IMR-90 (cell line): Measurements from ENCODE around the gene ATP11A.

Experiments
- CHD1 ChIP-seq: IDR thresholded peaks from 2 replicates; pipeline ENCODE4 v1.6.1; 2012; ENCODE audit warnings: low read depth, low read length, improper control_type of control experiment
- FOS ChIP-seq: fragments of 150-350 bp; IDR thresholded peaks from 2 replicates; pipeline ENCODE4 v1.6.1; 2016; ENCODE audit warnings: low read depth, low read length
- POLR2A ChIP-seq: IDR thresholded peaks from 2 replicates; pipeline ENCODE4 v1.6.1; 2012; ENCODE audit warnings: mild to moderate bottlenecking, low read depth, low read length
- RAD21 ChIP-seq: IDR thresholded peaks from 2 replicates; pipeline ENCODE4 v1.6.1; 2012; ENCODE audit warnings: low read length, improper control_type of control experiment
- RCOR1 ChIP-seq: IDR thresholded peaks from 2 replicates; pipeline ENCODE4 v1.6.1; 2012; ENCODE audit warnings: mild to moderate bottlenecking, low read length, improper control_type of control experiment; ENCODE audit not compliant: insufficient replicate concordance
- SMC3 ChIP-seq: fragments of 150-350 bp; IDR thresholded peaks from 2 replicates; pipeline ENCODE4 v1.6.1; 2016; ENCODE audit warnings: low read depth, mild to moderate bottlenecking, antibody characterized with exemption, low read length, moderate library complexity
- TF ChIP-seq, protein P1 (sequence below): fragments of 150-350 bp; IDR thresholded peaks from 2 replicates; pipeline ENCODE4 v1.6.1; 2017; ENCODE audit warnings: mild to moderate bottlenecking, antibody characterized with exemption, low read length, low read depth
- TF ChIP-seq, protein P2 (sequence below): conservative IDR thresholded peaks from 2 replicates; pipeline ENCODE4 v1.5.1; 2012; ENCODE audit warnings: mild to moderate bottlenecking, low read depth, low read length, improper control_type of control experiment
- TF ChIP-seq, protein P3 (sequence below): fragments of 150-350 bp; IDR thresholded peaks from 2 replicates; pipeline ENCODE4 v1.6.1; 2016; ENCODE audit warnings: low read depth, mild to moderate bottlenecking, low read length, moderate library complexity, borderline replicate concordance

GRCh38 chr13:112771139-112771876 is 81.5 kb downstream of the ATP11A start:
- TF ChIP-seq POLR2A (no peak), RAD21 (no peak), SMC3 (no peak), CHD1 (no peak), FOS (no peak), RCOR1 (no peak)
- TF ChIP-seq, protein P1, sequence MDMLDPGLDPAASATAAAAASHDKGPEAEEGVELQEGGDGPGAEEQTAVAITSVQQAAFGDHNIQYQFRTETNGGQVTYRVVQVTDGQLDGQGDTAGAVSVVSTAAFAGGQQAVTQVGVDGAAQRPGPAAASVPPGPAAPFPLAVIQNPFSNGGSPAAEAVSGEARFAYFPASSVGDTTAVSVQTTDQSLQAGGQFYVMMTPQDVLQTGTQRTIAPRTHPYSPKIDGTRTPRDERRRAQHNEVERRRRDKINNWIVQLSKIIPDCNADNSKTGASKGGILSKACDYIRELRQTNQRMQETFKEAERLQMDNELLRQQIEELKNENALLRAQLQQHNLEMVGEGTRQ: no peak
- TF ChIP-seq, protein P2, sequence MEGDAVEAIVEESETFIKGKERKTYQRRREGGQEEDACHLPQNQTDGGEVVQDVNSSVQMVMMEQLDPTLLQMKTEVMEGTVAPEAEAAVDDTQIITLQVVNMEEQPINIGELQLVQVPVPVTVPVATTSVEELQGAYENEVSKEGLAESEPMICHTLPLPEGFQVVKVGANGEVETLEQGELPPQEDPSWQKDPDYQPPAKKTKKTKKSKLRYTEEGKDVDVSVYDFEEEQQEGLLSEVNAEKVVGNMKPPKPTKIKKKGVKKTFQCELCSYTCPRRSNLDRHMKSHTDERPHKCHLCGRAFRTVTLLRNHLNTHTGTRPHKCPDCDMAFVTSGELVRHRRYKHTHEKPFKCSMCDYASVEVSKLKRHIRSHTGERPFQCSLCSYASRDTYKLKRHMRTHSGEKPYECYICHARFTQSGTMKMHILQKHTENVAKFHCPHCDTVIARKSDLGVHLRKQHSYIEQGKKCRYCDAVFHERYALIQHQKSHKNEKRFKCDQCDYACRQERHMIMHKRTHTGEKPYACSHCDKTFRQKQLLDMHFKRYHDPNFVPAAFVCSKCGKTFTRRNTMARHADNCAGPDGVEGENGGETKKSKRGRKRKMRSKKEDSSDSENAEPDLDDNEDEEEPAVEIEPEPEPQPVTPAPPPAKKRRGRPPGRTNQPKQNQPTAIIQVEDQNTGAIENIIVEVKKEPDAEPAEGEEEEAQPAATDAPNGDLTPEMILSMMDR: no peak
- TF ChIP-seq, protein P3, sequence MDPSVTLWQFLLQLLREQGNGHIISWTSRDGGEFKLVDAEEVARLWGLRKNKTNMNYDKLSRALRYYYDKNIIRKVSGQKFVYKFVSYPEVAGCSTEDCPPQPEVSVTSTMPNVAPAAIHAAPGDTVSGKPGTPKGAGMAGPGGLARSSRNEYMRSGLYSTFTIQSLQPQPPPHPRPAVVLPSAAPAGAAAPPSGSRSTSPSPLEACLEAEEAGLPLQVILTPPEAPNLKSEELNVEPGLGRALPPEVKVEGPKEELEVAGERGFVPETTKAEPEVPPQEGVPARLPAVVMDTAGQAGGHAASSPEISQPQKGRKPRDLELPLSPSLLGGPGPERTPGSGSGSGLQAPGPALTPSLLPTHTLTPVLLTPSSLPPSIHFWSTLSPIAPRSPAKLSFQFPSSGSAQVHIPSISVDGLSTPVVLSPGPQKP: no peak
